ENCODE data around the gene KDM4C. TPM values are rescaled to one million over a fixed set of nuclear protein-coding genes. Genes with fewer than 3 reads are reported as not detected.

Gene KDM4C
- total and polyA plus RNA-seq, 2 of the 13 experiments (the other 11 are each of a cell fraction or from before 2014, with no cell fraction given), result 19.4 to 23.6 TPM

DNA sequence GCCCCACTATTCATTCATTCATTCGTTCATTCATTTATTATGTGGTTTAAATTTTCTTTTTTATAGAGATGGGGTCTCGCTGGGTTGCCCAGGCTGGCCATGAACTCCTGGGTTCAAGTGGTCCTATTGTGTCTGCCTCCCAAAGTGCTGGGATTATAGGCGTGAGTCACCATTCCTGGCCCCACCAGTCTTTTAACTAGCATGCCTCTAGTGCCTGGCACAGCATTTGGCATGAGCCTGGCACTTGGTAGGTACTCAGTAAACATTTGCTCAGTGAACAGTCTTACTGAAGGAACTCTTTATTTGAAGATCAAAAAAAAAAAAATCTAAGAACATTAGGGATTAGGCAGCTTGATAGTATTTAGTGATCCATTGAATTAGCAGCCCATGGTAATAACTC lies 98.1 kb downstream of the KDM4C start (continued):
- TF ChIP-seq ELF1 (CRISPR knock-in tag; IDR thresholded peaks at IDR 0.05), result no peak

DNA sequence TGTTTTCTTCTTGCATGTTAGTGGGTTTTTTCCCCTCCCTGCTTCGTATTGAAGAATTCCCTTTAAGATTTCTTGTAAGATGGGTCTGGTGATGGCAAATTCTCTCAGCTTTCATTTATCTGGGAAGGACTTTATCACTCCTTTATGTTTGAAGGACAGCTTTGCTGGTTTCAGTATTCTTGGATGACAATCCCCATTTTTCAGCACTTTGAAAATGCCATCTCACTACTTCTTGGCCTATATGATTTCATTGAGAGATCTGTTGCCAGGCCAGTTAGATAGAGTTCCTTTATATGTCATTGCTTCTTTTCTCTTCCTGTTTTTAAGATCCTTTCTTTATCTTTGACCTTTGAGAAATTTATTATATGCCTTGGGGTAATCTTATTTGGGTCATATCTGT lies 106.3 kb downstream of the KDM4C start:
- WGBS (ENCODE audit: low lambda C conversion rate), result 97% methylated on average over 1 of the region's 1 CpG
- H3K79me2 ChIP-seq (ENCODE audit: insufficient read depth, low read length), result peaks cover 6% of the 10 kb centered on the region
- in situ Hi-C loops (cut with HindIII; ENCODE audit: extremely low pct_ligation_motif_present, low pct_unique_long_range_greater_than_20kb), result no loop called here

More for the DNA sequence above, 106.3 kb downstream of the KDM4C start:
- FAIRE-seq (no peak), ATAC-seq (no peak), DNase-seq (ENCODE audit: low spot score) (no peak)
- Histone ChIP-seq H3K4me2 (ENCODE audit: low read depth, low read length) (no peak overlapping the region), H3K9ac (ENCODE audit: insufficient read depth, low read depth, low read length) (no peak overlapping the region), H3K27ac (ENCODE audit: extremely low read length, insufficient read depth, low read length) (no peak overlapping the region), H3K4me3 (replicated peaks in 1 of 3; ENCODE audit: insufficient read depth in 1 of 3, low read depth in 2 of 3, low read length in 3 of 3) (no peak overlapping the region), H3K9me3 (ENCODE audit: low read length) (peaks cover 15% of the 10 kb centered on the region), H2AFZ (ENCODE audit: low read length) (no peak overlapping the region), H3K27me3 (ENCODE audit: control insufficient read depth in 1 of 2, insufficient read depth in 2 of 2, low read length in 2 of 2) (no peaks in the 10 kb centered on the region), H4K20me1 (ENCODE audit: insufficient read depth, low read length) (no peaks in the 10 kb centered on the region), H3K36me3 (replicated peaks in 1 of 2; ENCODE audit: control insufficient read depth in 1 of 2, insufficient read depth in 2 of 2, low read length in 2 of 2) (peaks cover 2 to 4% of the 10 kb centered on the region in 2 experiments; a peak in 1 of 5 replicates), H3K4me1 (ENCODE audit: insufficient read depth, low read length) (peaks cover under 1% of the 10 kb centered on the region; the same call in 1 of the 2 replicates)
- no TSS peak for BruUV-seq (replicated peaks)
- CTCF ChIA-PET (ENCODE audit: low intra/inter-chr PET ratio, low total read pairs), result no interaction called here
- intact Hi-C loops (cut with micrococcal nuclease; ENCODE audit: unreplicated experiment), result no loop called here
- no peak for TF ChIP-seq ZNF543 (CRISPR knock-in tag; IDR thresholded peaks at IDR 0.05)
- TF ChIP-seq ELK4 (CRISPR knock-in tag; IDR thresholded peaks at IDR 0.05; ENCODE audit: borderline replicate concordance), result no peak
- no peak for TF ChIP-seq ZNF616 (CRISPR knock-in tag; IDR thresholded peaks at IDR 0.05; ENCODE audit: low read depth)
- TF ChIP-seq ZNF136 (CRISPR knock-in tag; IDR thresholded peaks at IDR 0.05; ENCODE audit: low read depth), result peak; percentile 100
- POLR2A ChIA-PET, result no interaction called here
